Ureter (tissue), 1 donor: ENCODE data around the gene GRM7. TPM values are rescaled to one million over a fixed set of nuclear protein-coding genes. Genes with fewer than 3 reads are reported as not detected.

Experiments
- DNase-seq: peaks from one replicate; pipeline ENCODE4 v3.0.0-alpha.2; 2020; ENCODE audit warnings: low spot score
- total RNA-seq: library from RNA; stranded (reverse); gene quantifications from one replicate; pipeline ENCODE4 v1.2.4, GENCODE V29; 2023
- donor health status: DM: yes; HTN: yes; CAD: no.

GRM7 gene
- total RNA-seq, 1 donor from 2014 or later, result 0.86 TPM

GRCh38 chr3:7657214-7658112 is 796.5 kb downstream of the GRM7 start:
- DNase-seq, result no peak

- DNase-seq, result no peak
Measured at GRCh38 chr3:7658294-7658693, 797.4 kb downstream of the GRM7 start.

GRCh38 chr3:7659079-7659478 is 798.2 kb downstream of the GRM7 start:
- DNase-seq, result no peak

- no peak for DNase-seq
Measured at GRCh38 chr3:7663771-7664170, 802.9 kb downstream of the GRM7 start.

- DNase-seq, result no peak
Measured at GRCh38 chr3:7667774-7668173, 806.9 kb downstream of the GRM7 start.

- DNase-seq, result no peak
Measured at GRCh38 chr3:7669641-7670040, 808.7 kb downstream of the GRM7 start.

- DNase-seq, result no peak
Measured at GRCh38 chr3:7678521-7678920, 817.6 kb downstream of the GRM7 start.

GRCh38 chr3:7682822-7683229 is 821.9 kb downstream of the GRM7 start:
- DNase-seq, result no peak

- no peak for DNase-seq
Measured at GRCh38 chr3:7683426-7683825, 822.5 kb downstream of the GRM7 start.

GRCh38 chr3:7684182-7684715 is 823.3 kb downstream of the GRM7 start:
- DNase-seq, result no peak

GRCh38 chr3:7687428-7688147 is 826.7 kb downstream of the GRM7 start:
- no peak for DNase-seq

GRCh38 chr3:7692866-7693265 is 832.0 kb downstream of the GRM7 start:
- no peak for DNase-seq

GRCh38 chr3:7693976-7694375 is 833.1 kb downstream of the GRM7 start:
- no peak for DNase-seq

- DNase-seq, result no peak
Measured at GRCh38 chr3:7695049-7695448, 834.1 kb downstream of the GRM7 start.

- DNase-seq, result no peak
Measured at GRCh38 chr3:7696320-7696719, 835.4 kb downstream of the GRM7 start.

- DNase-seq, result no peak
Measured at GRCh38 chr3:7697548-7697947, 836.6 kb downstream of the GRM7 start.

GRCh38 chr3:7700539-7700938 is 839.6 kb downstream of the GRM7 start:
- DNase-seq, result no peak

- no peak for DNase-seq
Measured at GRCh38 chr3:7700977-7701376, 840.1 kb downstream of the GRM7 start.

- no peak for DNase-seq
Measured at GRCh38 chr3:7707187-7707586, 846.3 kb downstream of the GRM7 start.

GRCh38 chr3:7709376-7710082 is 848.6 kb downstream of the GRM7 start:
- DNase-seq, result no peak

- DNase-seq, result no peak
Measured at GRCh38 chr3:7710284-7710683, 849.4 kb downstream of the GRM7 start.

- DNase-seq, result no peak
Measured at GRCh38 chr3:7713724-7714123, 852.8 kb downstream of the GRM7 start.
